H1 (cell line): ENCODE results near the gene HOMER3.
A peak's percentile ranks its signal among the peaks of the same experiment; 100 is the strongest.

Source experiments
- CREB1 ChIP-seq: IDR thresholded peaks from 2 replicates; pipeline ENCODE4 v1.6.1; 2012; ENCODE audit warnings: inconsistent platforms
- GABPA ChIP-seq: IDR thresholded peaks from 2 replicates; pipeline ENCODE4 v1.6.1; 2011; ENCODE audit warnings: mild to moderate bottlenecking, low read length, moderate library complexity, borderline replicate concordance; ENCODE audit not compliant: insufficient read depth
- HDAC2 ChIP-seq, 2 experiments: fragments of 300-600 bp in 1 of 2; sonication (generic) in 1 of 2; IDR thresholded peaks; 2 replicates each; pipeline ENCODE4 v1.6.1; 2011 to 2012; ENCODE audit warnings: low read depth in 2 of 2, low read length in 2 of 2, mild to moderate bottlenecking in 2 of 2, moderate library complexity in 2 of 2, borderline replicate concordance in 1 of 2, inconsistent platforms in 1 of 2
- ZNF274 ChIP-seq: IDR thresholded peaks from 2 replicates; pipeline ENCODE4 v1.7.0; 2012; ENCODE audit warnings: low read length, borderline replicate concordance; ENCODE audit errors: extremely low read depth
- TF ChIP-seq, protein P1 (sequence below), 3 experiments: IDR thresholded peaks; 1 replicate in 2 of 3; 2 replicates in 1 of 3; pipeline versions ENCODE4 v1.5.1 to v1.6.1; 2011; ENCODE audit warnings: low read length in 3 of 3, mild to moderate bottlenecking in 3 of 3, inconsistent platforms in 2 of 3, low read depth in 1 of 3, moderate library complexity in 1 of 3; ENCODE audit not compliant: insufficient read depth in 1 of 3; ENCODE audit errors: control extremely low read depth in 1 of 3

DNA sequence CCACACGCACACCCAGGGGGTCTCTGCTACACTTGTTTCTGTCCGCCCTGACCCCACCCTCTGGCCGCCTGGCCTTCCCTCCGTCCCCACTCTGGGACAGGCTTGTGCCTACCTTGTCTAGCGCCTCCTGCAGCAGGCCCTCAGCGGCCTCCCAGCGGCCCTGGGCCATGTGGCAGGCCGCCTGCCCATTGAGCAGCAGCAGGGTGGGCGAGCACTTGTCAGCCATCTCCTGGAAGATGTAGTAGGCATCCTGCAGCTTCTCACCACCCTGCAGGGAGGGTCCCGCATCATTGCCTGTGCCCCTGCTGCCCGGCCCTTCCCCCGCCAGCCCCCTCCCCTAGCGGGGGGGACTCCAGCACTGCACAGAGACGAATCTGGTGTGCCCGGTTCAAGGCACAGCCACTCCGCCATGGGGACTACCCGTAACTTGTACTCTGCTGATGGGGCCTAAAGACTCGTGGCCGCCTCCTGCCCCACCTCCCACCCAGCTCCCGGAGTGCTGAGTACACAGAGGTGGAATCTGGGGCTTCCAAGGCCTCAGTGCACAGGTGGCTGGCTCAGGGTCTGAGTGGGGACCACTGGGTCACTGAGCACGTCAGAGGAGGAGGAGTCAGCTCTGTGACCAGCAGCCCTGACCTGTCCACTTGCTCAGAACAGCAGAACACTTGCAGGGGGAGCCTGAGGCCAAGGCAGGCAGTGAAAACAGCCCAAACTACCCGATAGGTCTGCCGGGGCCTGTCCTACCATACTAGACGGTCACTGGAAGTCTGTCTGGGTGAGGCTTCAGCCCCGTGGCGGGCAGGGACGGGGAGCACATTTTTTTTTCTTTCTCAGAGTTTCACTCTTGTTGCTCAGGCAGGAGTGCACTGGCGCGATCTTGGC, 37.6 kb downstream of the HOMER3 start:
- TF ChIP-seq CREB1 (no peak), HDAC2 (IDR thresholded peaks at IDR 0.05; ENCODE audit: borderline replicate concordance in 1 of 2, low read depth in 2 of 2, low read length in 2 of 2) (no peak), ZNF274 (no peak), GABPA (no peak)
- TF ChIP-seq, protein P1, sequence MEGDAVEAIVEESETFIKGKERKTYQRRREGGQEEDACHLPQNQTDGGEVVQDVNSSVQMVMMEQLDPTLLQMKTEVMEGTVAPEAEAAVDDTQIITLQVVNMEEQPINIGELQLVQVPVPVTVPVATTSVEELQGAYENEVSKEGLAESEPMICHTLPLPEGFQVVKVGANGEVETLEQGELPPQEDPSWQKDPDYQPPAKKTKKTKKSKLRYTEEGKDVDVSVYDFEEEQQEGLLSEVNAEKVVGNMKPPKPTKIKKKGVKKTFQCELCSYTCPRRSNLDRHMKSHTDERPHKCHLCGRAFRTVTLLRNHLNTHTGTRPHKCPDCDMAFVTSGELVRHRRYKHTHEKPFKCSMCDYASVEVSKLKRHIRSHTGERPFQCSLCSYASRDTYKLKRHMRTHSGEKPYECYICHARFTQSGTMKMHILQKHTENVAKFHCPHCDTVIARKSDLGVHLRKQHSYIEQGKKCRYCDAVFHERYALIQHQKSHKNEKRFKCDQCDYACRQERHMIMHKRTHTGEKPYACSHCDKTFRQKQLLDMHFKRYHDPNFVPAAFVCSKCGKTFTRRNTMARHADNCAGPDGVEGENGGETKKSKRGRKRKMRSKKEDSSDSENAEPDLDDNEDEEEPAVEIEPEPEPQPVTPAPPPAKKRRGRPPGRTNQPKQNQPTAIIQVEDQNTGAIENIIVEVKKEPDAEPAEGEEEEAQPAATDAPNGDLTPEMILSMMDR (IDR thresholded peaks at IDR 0.05; ENCODE audit: control extremely low read depth in 1 of 3, insufficient read depth in 1 of 3, low read depth in 1 of 3, low read length in 3 of 3), result peak in 2 of 3 experiments; percentile 16 to 18; a peak in 2 of 4 replicates
